Measurements from ENCODE around the gene PPAN. TPM values are rescaled to one million over a fixed set of nuclear protein-coding genes. Genes with fewer than 3 reads are reported as not detected.

Gene PPAN
- total RNA-seq, 1 experiment from 2014 or later: 101 TPM

- H3K27me3 ChIP-seq (ENCODE audit: insufficient read depth, low read length): no peaks in the 10 kb centered on the region
- intact Hi-C loops (cut with micrococcal nuclease): no loop called here
- RAD21 ChIA-PET (ENCODE audit: low non-redundant PET in 1 of 2, low total read pairs in 2 of 2, uncharacterized antibody in 2 of 2, unreplicated experiment in 2 of 2): no interaction called here
- H3K9me2 ChIP-seq (ENCODE audit: insufficient read depth): no peaks in the 10 kb centered on the region
- no peak overlapping the region for H3K4me2 ChIP-seq (ENCODE audit: low read length)
- H3K9me3 ChIP-seq (ENCODE audit: control insufficient read depth in 1 of 2, insufficient read depth in 1 of 2, low read depth in 1 of 2, low read length in 2 of 2): no peaks in the 10 kb centered on the region
- no peak overlapping the region for H2AFZ ChIP-seq (ENCODE audit: low read depth, low read length, poor library complexity, severe bottlenecking)
- POLR2A ChIA-PET: no interaction called here
- DNase-seq (ENCODE audit: low read depth, low spot score) (no peak), ATAC-seq (no peak)
- no peaks in the 10 kb centered on the region for H3K79me2 ChIP-seq (ENCODE audit: insufficient read depth, low read length)
- no TSS peak for BruUV-seq (replicated peaks)
- TF ChIP-seq ZNF274 (IDR thresholded peaks at IDR 0.05; ENCODE audit: low read depth, low read length) (no peak), EGR1 (IDR thresholded peaks at IDR 0.05; ENCODE audit: low read depth) (no peak), YY1 (IDR thresholded peaks at IDR 0.05; ENCODE audit: extremely low read depth, insufficient replicate concordance, low read depth, low read length) (no peak), CTCF (IDR thresholded peaks at IDR 0.05 in 2 of 3, conservative IDR thresholded peaks at IDR 0.05 in 1 of 3; ENCODE audit: borderline replicate concordance in 1 of 3, insufficient read depth in 1 of 3, low read depth in 2 of 3, low read length in 2 of 3) (no peak), ZFX (IDR thresholded peaks at IDR 0.05) (no peak), CEBPB (IDR thresholded peaks at IDR 0.05; ENCODE audit: low read depth) (no peak), JUND (IDR thresholded peaks at IDR 0.05) (no peak), FOSL1 (IDR thresholded peaks at IDR 0.05; ENCODE audit: low read depth) (no peak), POLR2AphosphoS5 (IDR thresholded peaks at IDR 0.05; ENCODE audit: low read depth, low read length) (no peak), SP1 (IDR thresholded peaks at IDR 0.05; ENCODE audit: low read depth) (no peak), SRF (IDR thresholded peaks at IDR 0.05; ENCODE audit: low read depth) (no peak)
- no peaks in the 10 kb centered on the region for H4K20me1 ChIP-seq (ENCODE audit: insufficient read depth)
- CTCF ChIA-PET: no interaction called here
- peaks cover 11 to 14% of the 10 kb centered on the region in 2 experiments for H3K4me1 ChIP-seq (ENCODE audit: control insufficient read depth in 1 of 2, insufficient read depth in 2 of 2, low read length in 2 of 2)
- no peaks in the 10 kb centered on the region for H3K36me3 ChIP-seq (ENCODE audit: control insufficient read depth in 1 of 2, insufficient read depth in 2 of 2, low read length in 2 of 2)
- H3K27ac ChIP-seq (ENCODE audit: low read depth, low read length): no peak overlapping the region
- H3K4me3 ChIP-seq (replicated peaks in 1 of 2; ENCODE audit: low read depth in 1 of 2, low read length in 2 of 2): no peak overlapping the region
- no peak overlapping the region for H3K9ac ChIP-seq (ENCODE audit: low read length)
Observed at GRCh38 chr19:10092648-10093294, 13.4 kb upstream of the PPAN start.
